GM18511 (cell line): ENCODE measurements around the gene CCDC7.
"Not testable (repeated sequence)": the region's sequence is repeated elsewhere in the genome, so short reads cannot be mapped to it uniquely, and the experiment has no call there.

ENCODE experiments used
- ATAC-seq: cut with Tn5 transposase; IDR thresholded peaks from one replicate; pipeline ENCODE4 v1.9.1; 2021; ENCODE audit warnings: mild to moderate bottlenecking, moderate library complexity; ENCODE audit not compliant: unreplicated experiment

The CCDC7 gene

DNA sequence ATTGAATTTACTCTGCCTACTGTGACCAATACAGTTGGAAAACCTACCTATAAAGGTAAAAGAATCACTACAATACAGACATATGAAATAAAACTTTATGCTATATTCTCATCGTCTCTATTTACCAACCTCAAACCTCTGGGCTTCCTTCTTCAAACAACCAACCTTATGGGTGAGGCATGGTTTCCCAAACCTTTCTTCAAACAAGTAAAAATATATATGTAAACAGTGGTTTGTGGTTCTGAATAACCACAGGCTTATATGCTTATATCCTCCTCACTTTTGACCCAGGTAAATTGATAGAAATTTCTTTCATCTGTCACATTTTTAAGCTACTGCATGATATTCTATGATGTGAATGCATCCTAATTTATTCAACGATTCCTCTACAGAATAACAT, 408.5 kb downstream of the CCDC7 start:
- no peak for ATAC-seq

DNA sequence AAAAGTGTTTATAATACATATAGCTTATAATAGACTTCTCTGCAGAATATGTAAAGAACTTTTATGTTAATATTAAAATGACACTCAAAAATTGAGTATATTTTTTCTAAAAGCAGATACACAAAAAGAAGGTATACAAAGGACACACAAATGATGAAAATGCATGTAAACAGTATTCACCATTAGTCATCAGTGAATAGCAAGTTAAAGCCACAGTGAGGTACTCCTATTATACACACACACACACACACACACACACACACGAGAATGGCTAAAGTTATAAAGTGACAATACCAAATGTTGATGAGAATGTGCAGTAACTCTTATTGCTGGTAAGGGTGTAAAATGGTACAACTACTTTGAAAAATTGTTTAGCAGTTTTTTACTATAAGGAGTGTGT, 419.2 kb downstream of the CCDC7 start:
- no peak for ATAC-seq

DNA sequence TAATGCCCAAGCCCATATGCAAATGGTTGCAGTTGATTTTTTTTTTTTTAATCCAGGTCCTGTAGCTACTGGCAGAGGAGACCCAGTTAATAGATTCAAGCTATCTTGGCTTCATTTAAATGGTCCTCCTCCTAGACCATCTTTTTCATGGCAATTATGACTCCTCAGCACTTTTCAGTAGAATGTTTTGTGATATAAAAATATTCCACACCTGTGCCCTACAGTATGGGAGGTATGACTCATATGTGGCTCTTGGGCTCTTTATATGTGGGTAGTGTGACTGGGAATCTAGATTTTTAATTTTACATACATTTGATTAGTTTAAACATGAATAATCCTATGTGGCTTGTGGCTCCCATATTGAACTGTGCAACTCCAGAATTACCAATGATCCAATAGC, 432.0 kb downstream of the CCDC7 start:
- no peak for ATAC-seq

DNA sequence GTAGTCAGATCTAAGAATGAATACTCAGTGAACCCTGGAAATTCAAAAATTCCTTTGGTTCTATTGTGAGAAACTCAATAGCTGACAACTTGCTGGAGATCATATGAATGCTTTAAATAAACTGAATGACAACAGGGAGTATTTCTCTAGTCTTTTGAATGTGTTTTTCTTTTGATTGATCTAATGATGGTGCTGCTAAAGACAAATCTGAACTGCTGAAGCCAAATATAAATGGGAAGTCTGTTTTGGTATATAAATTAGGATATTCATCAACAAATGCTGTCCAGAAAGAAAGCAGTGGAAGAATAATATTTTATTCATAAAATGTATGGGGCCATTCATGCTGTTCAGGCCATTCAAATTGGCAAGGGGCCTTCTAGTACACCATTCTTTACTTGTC, 432.7 kb downstream of the CCDC7 start:
- ATAC-seq = no peak

DNA sequence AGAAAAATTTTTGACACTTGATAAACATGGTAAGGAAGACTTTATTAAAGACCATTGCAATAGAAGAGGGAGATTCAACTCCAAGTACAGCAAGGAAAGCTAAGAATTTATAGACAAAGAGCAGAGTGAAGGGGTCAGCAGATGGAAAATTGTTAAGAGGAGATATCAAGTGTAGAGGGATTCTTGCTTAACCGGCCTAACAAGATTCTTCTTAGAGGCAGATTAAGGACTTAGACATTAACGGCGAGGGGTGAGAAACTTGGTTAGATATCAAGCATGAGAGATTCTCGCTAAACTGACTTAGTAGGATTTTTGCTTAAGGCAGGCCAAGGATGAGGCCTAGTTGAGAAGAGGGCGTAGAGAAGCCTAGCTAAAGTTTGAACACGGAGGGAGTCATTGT, 436.1 kb downstream of the CCDC7 start:
- no peak for ATAC-seq

DNA sequence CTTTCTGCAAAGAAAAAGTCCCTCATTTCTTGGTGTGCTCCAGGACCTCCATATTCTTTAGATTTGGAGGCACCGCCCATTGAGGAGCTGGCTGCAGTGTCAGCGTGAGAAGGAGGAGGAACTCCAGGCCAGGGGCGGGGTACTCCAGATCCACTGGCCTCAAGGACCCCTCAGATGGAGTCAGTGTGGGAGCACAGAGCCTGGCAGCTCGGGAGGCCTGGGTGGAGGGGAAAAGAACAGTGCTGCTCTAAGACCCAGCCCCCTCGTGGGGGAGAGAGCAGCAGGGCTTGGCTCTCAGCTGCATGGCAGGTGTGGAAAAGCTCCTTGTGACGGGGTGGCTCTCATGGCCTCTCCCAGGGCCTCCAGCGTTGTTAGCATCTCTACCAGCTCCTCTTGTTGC, 441.5 kb downstream of the CCDC7 start:
- ATAC-seq = no peak

DNA sequence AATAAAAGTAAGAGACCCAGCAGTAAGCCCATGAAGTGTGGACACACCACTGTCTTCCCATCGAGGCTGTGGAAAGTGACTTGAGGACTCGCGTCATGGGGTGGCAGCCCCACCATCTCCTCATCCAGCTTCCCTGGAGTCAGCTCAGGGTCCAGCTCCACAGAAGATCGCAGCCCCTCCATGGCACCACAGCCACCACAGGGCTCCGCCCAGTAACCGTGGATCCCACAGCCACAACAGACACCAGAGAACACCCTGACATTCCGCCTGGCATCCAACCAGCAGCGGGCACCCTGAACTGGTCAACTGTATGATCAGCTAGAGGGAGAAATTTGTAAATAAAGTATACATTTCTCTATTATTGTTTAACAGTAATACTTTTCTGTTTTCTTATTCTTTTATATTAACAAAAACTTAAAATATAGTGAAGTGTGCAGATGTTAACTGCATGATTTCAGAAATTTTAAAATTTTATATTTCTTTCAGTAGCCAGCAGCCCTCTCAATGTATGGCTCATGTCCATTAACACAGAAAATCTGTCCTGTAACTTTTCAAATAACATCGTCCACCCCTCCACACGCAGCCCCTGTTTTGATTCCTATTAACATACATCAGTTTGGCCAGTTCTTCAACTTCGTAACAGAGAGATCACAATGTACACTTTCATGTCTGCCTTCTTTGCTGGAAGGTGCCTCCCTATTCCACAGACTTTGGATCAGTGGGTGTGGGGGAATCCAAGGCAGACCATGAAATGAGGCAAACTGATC, 442.4 kb downstream of the CCDC7 start:
- ATAC-seq = no peak

DNA sequence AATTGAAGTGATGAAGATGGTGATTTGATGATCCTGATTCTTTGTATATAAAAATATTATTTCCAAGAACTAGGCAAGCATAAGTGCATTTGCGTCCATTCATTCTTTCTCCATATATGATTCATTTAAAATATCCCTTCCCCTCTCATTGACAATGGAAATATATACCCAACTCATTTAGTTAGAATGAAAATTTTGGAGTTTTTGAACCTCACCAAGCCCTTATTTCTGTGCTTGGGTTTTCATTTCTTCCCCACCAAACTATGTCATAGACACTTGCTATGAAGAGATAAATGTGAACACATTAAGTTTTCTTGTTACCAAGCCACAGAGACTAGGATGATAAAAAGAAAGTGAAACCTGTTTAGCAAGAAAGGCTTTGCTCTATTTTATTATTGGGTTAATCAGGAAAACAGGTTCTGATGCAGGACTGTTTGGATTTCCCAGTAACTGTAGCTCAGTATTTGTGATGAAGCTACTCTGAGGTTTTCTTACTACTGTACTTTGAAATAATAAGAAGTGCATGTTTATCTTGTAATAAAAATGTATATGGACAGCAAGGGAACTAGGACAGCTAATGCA, 443.8 kb downstream of the CCDC7 start:
- no peak for ATAC-seq

DNA sequence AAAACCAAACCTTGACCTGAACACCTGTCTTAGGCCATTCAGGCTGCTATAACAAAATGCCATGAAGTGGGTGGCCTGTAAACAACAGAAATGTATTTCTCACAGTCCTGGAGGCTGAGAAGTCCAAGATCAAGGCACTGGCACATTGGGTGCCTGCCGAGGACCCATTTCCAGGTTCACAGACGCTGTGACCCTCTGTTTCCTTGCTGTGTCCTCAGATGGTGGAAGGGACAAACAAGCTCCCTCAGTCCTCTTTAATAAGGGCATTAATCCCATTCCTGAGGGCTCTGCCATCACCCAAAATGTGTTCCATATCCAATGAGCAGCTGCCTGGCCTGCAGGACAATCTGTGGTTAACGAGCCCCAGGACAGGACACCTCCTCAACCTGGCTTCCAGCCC, 444.5 kb downstream of the CCDC7 start:
- no peak for ATAC-seq

DNA sequence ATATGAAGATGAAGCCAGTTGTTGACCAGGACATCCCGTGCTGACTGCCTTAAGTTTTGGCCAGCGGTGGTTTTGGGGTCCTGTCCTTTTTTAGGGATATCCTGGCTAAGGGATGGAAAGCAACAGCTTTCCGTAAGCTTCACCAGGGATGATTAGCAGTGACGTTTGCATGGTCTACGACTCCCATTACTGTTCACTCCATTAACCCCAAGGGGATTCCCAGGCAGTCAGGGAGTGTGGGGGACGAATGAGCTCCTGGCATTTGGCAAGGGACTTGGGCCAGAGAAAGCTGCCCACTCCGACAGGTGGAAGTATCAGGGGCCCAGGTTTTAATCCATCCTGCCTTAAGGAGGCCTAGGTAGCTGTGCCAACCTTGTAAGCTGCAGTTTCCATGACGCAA, 445.3 kb downstream of the CCDC7 start:
- ATAC-seq = no peak

DNA sequence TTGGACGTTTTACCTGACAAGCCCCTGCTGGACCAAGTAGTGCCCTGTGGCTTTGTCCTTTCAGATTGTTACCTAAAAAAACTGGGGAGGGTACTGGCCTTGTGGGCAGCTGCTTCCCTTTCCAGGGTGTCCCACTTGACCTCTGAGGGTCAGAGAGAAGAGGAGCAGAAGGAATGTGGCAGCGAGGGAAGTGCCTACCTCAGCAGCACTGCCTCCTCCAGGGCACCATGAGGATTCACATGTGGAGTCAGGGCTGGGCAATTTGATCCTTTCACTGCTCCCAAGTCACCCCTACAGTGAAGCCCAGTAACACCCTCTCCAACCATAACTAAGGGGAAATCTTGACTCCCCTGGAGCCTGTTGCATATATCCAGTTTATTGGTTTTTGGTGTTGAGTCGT, 447.5 kb downstream of the CCDC7 start:
- ATAC-seq = no peak

DNA sequence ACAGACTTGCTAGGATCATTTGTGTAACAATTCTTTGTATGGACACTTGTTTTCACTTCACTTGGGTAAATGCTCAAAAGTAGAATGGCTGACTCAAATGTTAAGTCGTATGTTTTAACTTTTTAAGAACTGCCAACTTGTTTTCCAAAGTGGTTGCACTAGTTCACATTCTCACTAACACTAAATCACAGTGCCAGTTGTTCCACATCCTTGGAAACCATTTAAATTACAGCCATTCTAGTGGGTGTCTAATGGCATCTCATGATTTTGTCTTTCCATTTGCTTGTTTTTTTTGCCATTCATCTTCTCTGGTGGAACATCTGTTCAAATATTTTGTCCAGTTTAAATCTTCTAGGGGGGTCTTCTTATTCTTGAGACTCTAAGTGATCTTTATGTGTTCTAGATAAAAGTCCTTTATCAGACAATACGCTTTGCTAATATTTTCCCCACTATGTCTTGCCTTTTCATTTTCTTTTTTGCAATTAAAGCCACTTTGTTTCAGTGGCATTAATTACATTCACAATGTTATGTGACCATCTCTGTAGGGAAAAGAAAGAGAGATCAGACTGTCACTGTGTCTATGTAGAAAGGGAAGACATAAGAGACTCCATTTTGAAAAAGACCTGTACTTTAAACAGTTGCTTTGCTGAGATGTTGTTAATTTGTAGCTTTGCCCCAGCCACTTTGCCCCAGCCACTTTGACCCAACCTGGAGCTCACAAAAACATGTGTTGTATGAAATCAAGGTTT, 448.1 kb downstream of the CCDC7 start:
- no peak for ATAC-seq

DNA sequence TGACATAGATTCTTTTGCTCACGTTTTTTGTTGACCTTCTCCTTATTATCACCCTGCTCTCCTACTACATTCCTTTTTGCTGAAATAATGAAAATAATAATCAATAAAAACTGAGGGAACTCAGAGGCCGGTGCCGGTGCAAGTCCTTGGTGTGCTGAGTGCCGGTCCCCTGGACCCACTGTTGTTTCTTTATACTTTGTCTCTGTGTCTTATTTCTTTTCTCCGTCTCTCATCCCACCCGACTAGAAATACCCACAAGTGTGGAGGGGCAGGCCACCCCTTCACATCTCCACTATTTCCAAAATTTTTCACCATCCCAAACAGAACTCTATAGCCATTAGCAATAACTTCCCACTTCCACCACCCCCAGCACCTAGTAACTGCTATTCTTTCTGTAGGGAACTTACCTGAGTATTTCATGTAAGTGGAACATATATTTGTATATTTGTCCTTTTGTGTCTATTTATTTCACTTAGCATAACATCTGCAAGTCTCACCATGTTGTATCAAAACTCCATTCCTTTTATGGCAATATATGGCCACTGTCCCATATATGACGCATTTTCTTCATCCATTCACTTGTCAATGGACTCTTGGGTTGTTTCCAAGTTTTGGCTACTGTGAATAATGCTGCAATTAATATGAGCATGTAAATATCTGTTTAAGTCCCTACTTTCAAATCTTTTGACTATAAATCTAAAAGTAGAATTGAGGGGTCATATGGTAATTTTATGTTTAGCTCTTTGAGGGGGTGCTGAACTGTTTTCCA, 449.4 kb downstream of the CCDC7 start:
- ATAC-seq = not testable (repeated sequence)

DNA sequence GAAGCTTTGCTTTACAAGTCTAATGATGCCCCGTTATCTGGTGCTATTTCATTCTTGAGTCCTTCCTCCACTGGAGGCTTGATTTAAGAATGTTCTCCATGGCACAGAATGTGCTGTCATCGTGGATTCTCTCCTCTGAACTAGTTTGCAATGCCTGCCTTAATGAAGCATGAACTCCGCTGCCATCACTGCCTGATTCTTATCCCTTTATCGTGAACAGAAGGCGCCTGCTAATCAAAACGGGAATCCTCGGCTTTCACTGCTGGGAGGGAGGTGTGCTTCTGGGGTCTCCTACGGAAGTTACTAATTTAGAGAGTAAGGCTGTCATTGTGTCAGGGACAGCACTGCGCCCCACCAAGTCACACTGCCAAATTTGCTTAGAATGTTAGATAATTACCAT, 455.9 kb downstream of the CCDC7 start:
- no peak for ATAC-seq

DNA sequence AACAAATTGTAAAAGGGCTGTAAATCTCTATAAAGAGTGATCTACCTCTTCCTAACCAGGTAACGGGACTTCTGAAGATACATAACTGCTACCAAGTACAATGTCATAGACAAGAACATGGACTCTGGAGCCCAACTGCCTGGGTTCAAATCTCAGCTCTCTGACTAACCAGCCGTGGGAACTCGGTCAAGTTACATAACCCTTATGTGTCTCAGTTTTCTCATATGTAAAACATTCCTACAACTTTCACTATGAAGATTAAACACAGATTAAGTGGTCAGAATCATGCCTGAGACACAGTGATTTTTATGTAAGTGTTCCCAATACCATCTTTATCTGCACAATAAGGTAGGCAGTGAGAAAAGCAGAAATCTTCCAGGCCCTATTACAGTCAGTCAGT, 459.5 kb downstream of the CCDC7 start:
- no peak for ATAC-seq

DNA sequence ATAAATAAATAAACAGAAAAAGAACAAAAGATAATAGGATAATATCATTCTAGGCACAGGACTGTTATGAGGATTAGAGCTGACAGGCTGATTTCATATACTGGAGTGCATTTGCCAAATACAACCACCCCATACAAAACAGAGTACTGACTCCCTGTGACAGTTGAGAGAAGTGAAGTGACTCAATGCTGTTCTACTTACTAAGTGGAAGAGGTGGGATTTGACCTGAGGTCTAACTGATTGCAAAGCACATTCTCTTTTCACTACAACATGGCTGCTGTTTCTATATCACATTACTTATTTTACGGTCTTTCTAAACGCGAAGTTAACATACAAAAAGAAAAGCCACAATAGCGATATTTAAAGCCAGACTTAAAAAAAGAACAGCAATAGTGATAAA, 460.7 kb downstream of the CCDC7 start:
- ATAC-seq = no peak

DNA sequence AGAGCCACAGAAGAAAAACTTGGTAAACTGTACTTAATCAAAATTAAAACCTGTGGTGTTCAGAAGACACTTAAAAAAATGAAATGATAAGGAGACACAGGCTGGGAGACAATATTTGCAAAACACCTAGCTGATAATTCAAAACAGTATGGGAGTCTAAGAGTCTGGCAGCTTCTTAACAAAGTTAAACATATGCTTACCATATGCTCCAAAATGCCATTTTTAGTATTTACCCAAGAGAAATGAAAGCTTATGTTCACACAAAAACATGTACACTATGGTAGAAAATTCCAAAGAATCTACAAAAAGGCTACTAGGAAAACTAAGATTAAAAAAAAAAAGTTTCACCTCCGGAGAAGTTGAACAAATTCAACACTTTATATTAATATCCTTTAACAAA, 463.5 kb downstream of the CCDC7 start:
- no peak for ATAC-seq

DNA sequence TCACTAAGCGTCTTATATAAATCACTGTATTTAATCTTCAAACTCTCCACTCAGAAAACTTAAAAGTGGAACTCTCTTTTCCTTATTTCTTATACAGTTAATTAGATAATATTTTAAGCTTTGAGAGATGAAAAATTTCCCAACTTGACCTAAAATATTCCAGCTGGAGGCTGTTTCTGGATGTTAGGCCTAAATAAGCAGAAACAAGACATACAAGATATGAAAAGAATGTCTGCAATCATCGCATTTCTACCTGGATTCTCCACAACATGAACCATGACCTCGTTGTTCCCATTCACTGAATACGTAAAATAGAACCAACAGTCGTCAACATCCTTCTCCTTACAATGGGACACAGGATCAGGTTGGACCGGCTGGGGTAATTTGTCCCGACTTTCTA, 464.0 kb downstream of the CCDC7 start:
- ATAC-seq = not testable (repeated sequence)

DNA sequence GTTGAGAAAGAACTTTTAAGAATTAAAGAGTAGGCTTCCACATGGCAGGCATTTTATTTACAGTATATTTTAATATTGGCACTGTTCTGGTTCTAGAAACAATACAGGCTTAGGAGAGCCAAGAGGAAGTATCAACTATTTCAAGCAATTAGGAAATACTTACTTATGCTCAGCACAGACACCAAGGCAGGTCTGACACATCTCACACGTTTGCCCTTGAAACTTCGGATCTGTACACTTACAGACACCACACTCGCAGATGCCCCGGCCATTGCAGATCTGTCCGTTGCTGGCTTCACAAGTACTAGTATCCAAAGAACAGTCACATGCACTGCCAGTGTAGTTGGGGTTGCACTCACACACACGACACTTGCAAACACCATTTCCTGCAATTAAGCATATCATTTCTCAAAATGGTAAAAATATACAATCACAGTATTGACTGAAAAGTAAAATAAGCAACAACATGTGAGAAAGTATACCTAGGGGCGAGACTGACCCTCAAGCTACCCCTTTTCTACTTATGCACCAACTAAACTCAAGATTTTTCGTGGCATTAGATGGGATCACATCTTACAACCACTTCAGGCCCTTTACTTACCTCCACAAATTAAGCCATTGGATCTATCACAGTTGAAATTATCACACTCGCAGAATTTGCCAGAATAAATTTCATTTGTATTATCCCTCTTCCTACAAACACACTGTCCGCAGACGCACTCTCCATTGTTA, 465.5 kb downstream of the CCDC7 start:
- no peak for ATAC-seq

DNA sequence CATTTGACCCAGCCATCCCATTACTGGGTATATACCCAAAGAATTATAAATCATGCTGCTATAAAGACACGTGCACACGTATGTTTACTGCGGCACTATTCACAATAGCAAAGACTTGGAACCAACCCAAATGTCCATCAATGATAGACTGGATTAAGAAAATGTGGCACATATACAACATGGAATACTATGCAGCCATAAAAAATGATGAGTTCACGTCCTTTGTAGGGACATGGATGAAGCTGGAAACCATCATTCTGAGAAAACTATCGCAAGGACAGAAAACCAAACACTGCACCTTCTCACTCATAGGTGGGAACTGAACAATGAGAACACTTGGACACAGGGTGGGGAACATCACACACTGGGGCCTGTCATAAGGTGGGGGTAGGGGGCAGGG, 471.9 kb downstream of the CCDC7 start:
- not testable (repeated sequence) for ATAC-seq

DNA sequence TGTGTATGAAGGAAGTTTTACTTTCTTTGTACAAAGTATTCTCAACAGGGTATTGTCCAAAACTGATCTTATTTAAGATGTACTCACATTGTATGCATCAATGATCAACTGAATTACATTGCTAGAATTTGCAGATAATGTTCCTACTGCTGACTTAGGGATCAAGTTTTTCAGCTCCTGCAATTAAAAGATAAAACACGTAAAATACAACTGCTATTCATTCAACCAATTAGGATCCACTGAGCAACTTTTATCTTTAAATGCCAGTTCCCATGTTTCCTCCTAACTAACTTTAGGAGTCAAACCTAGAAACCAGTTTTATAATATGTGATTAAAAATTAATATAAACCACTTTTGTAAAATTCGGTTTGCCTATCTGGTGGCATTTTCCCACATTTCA, 476.2 kb downstream of the CCDC7 start:
- no peak for ATAC-seq
